ENCODE measurements around the gene MS4A15. TPM values are rescaled to one million over a fixed set of nuclear protein-coding genes. Genes with fewer than 3 reads are reported as not detected.

MS4A15 gene
- polyA plus RNA-seq, 2 of the 4 experiments (the other 2 are of a cell fraction), result not detected

- TF ChIP-seq GATA3 (IDR thresholded peaks at IDR 0.05; ENCODE audit: borderline replicate concordance) (no peak), FOSL2 (IDR thresholded peaks at IDR 0.05) (no peak), FOSL2 (CRISPR knock-in tag; IDR thresholded peaks at IDR 0.05) (no peak), RAD21 (conservative IDR thresholded peaks at IDR 0.05 in 1 of 2, IDR thresholded peaks at IDR 0.05 in 1 of 2) (no peak), CEBPB (IDR thresholded peaks at IDR 0.05) (no peak), PHF8 (IDR thresholded peaks at IDR 0.05; ENCODE audit: borderline replicate concordance, low read depth) (no peak)
Measured at GRCh38 chr11:60731586-60731985, 25.1 kb upstream of the MS4A15 start (continued).

- ATAC-seq (no peak), DNase-seq (ENCODE audit: low read depth in 1 of 2, low spot score in 1 of 2) (no peak), FAIRE-seq (no peak)
- no peak for TF ChIP-seq CHD4 (IDR thresholded peaks at IDR 0.05; ENCODE audit: borderline replicate concordance)
- no peak for TF ChIP-seq RCOR1 (IDR thresholded peaks at IDR 0.05; ENCODE audit: low read depth, low read length)
- TF ChIP-seq CBX2 (IDR thresholded peaks at IDR 0.05; ENCODE audit: borderline replicate concordance, low read depth), result no peak
- no peak for TF ChIP-seq MYC (IDR thresholded peaks at IDR 0.05; ENCODE audit: borderline replicate concordance, low read length)
- no peak for TF ChIP-seq HOXA7 (CRISPR knock-in tag; IDR thresholded peaks at IDR 0.05)
- TF ChIP-seq TFCP2L1 (CRISPR knock-in tag; IDR thresholded peaks at IDR 0.05), result no peak
- H3K4me1 ChIP-seq, result no peaks in the 10 kb centered on the region
- H3K9me3 ChIP-seq, result no peaks in the 10 kb centered on the region
- 53% methylated on average over 4 of the region's 4 CpGs for WGBS (ENCODE audit: missing lambda C conversion rate)
- CTCF ChIA-PET, result interaction anchor here (1.2 kb wide), 1 partner anchor 8 kb away, joined by 3 read pairs; no protein-coding TSS in a partner anchor
- H3K4me2 ChIP-seq, result no peak overlapping the region
- POLR2A ChIA-PET, result no interaction called here
- no peak overlapping the region for H3K4me3 ChIP-seq
- no peak overlapping the region for H3K27ac ChIP-seq
Measured at GRCh38 chr11:60734279-60734678, 22.4 kb upstream of the MS4A15 start.

DNA sequence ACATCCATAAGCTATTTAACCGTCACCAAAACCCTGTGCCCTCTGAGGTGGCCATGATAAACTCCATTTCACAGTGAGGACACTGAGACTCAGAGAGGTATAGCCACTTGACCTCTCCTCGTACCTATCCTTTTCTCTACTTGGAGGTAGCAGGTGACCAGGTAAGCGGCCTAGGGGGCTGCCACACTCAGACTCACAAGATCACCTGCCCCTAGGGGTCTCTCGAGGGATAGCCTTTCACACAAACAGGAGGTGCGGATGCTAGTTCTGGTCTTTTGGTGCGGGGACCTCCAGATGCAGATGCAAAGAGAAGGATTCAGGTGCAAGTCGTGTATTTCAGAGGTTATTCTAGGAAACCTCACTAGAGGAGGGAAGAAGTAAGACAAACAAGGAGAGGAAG lies 17.6 kb upstream of the MS4A15 start:
- Histone ChIP-seq H3K4me2 (no peak overlapping the region), H3K4me3 (no peak overlapping the region), H3K9me3 (no peaks in the 10 kb centered on the region), H3K4me1 (no peaks in the 10 kb centered on the region), H3K27ac (no peak overlapping the region)
- ChIA-PET CTCF (interaction anchor here (1.4 kb wide), 1 partner anchor 23 kb away, joined by 4 read pairs; no protein-coding TSS in a partner anchor), POLR2A (no interaction called here)
- no peak for FAIRE-seq
- 29% methylated on average over 7 of the region's 7 CpGs for WGBS (ENCODE audit: missing lambda C conversion rate)
- ATAC-seq, result no peak
- no peak for DNase-seq (ENCODE audit: low read depth in 1 of 2, low spot score in 1 of 2)
- no peak for TF ChIP-seq NR3C1 (IDR thresholded peaks at IDR 0.05)
- no peak for TF ChIP-seq REST (IDR thresholded peaks at IDR 0.05)
- TF ChIP-seq, protein P1, sequence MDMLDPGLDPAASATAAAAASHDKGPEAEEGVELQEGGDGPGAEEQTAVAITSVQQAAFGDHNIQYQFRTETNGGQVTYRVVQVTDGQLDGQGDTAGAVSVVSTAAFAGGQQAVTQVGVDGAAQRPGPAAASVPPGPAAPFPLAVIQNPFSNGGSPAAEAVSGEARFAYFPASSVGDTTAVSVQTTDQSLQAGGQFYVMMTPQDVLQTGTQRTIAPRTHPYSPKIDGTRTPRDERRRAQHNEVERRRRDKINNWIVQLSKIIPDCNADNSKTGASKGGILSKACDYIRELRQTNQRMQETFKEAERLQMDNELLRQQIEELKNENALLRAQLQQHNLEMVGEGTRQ (IDR thresholded peaks at IDR 0.05), result no peak

GRCh38 chr11:60740573-60740972 lies 16.1 kb upstream of the MS4A15 start:
- DNase-seq (ENCODE audit: low read depth in 1 of 2, low spot score in 1 of 2) (no peak), ATAC-seq (no peak)
- CTCF ChIA-PET, result interaction anchor here (0.8 to 1.3 kb wide), 3 partner anchors 9 to 57 kb away, joined by 3 read pairs; no protein-coding TSS in a partner anchor
- TF ChIP-seq RCOR1 (IDR thresholded peaks at IDR 0.05; ENCODE audit: low read depth, low read length) (no peak), MYC (IDR thresholded peaks at IDR 0.05; ENCODE audit: borderline replicate concordance, low read length) (no peak), BHLHE40 (IDR thresholded peaks at IDR 0.05; ENCODE audit: low read depth, low read length) (no peak), EP300 (IDR thresholded peaks at IDR 0.05) (no peak), HOXB13 (CRISPR knock-in tag; IDR thresholded peaks at IDR 0.05; ENCODE audit: low read depth) (no peak), MAX (IDR thresholded peaks at IDR 0.05) (no peak), CBX8 (IDR thresholded peaks at IDR 0.05) (no peak), REST (IDR thresholded peaks at IDR 0.05) (no peak), ZC3H11A (IDR thresholded peaks at IDR 0.05) (no peak)
- TF ChIP-seq, protein P1 (IDR thresholded peaks at IDR 0.05), result no peak
- TF ChIP-seq, protein P2, sequence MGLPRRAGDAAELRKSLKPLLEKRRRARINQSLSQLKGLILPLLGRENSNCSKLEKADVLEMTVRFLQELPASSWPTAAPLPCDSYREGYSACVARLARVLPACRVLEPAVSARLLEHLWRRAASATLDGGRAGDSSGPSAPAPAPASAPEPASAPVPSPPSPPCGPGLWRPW (IDR thresholded peaks at IDR 0.05), result no peak

More at GRCh38 chr11:60740573-60740972, 16.1 kb upstream of the MS4A15 start:
- Histone ChIP-seq H3K4me2 (no peak overlapping the region), H3K9me3 (0 out of 3 replicates have a peak, but pooled peaks cover 4% of the 10 kb centered on the region), H3K27ac (no peak overlapping the region), H3K4me3 (no peak overlapping the region), H3K4me1 (no peaks in the 10 kb centered on the region)
- POLR2A ChIA-PET, result no interaction called here
- FAIRE-seq, result no peak

Measured in A549 (cell line).